Measurements from ENCODE around the gene ANKRD24.
A peak's percentile ranks its signal among the peaks of the same experiment; 100 is the strongest.
"Not testable (repeated sequence)": the region's sequence is repeated elsewhere in the genome, so short reads cannot be mapped to it uniquely, and the experiment has no call there.

Gene ANKRD24

DNA sequence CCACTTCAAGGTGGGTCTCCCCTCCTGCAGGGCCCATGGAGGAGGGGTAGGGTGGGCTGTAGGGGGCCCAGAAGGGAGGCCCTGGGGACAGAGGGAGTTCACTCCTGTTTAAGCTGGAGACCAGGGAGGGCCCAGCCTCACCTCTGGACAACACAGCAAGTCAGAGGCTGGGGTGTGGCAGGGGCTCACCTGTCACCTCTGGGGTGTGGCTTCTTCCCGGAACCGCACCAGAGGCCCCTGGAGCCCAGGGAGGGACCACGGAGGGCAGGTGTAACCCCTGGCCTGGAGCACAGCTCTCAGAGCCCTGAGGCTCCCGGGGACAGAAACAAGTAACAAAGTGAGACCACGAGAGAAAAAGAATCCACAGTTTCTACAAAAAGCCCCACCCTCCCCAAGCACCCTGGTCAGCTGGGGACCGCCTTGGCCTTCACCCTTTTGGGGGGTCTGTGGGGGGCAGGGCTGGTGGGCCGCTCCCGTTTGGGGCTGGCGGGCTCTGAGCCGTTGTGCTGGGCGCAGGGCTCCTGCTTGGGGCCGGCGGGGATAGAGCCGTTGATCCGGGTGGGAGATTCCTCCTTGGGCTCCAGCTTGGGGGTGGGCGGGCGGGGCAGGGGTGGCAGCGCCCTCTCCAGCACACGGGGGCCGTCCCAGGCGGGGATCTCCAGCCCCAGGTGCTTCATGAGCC, 8.1 kb upstream of the ANKRD24 start:
- no peak for DNase-seq

DNA sequence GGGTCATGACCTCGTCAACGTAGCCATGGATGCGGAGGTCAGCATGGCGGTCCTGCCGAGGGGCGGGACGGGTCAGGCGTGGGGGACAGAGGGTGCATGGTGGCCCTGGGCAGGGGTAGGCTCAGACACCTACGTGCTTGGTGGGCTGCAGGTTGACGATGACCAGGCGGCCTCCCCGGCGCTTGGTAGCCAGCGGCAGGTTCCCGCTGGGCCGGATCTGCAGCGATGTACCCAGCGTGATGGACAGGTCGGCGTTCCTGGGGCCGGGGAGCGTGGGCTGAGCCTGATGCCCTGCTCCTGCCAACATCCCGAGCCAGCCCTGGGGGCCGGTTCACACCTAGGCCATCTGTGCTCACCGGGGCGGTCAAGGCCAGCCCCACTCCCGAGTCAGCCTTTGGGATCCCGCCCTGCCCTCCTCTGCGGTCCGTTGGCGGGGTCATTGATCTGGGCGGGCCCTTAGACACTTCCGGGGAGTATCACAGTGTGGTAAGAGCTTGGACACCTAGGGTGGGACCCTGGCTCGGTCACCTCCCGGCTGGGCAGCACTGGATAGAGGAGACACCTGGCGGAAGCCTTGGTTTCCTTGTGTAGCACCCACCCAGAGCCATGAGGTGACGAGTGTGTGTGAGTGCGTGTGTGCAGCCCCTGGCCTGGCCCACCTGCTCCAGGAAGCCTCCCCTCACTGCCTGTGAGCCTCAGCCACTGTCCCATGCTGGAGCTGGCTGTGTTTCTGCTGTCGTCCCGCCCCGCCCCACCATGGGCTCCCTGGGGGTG, 7.4 kb upstream of the ANKRD24 start:
- DNase-seq, result no peak

DNA sequence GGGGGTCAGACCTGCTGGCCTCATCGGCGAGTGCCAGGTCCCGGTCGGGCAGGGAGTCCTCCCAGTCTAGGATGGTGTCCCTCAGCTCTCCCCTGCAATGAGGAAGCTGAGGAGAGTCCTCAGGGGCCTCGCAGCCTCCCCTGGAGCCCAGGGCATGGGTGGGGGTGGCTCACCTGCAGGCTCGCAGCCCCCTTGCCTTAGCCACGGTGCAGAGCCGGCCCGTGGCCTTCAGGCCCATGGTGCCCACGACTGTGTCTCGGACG, 6.9 kb upstream of the ANKRD24 start:
- DNase-seq, result no peak

DNA sequence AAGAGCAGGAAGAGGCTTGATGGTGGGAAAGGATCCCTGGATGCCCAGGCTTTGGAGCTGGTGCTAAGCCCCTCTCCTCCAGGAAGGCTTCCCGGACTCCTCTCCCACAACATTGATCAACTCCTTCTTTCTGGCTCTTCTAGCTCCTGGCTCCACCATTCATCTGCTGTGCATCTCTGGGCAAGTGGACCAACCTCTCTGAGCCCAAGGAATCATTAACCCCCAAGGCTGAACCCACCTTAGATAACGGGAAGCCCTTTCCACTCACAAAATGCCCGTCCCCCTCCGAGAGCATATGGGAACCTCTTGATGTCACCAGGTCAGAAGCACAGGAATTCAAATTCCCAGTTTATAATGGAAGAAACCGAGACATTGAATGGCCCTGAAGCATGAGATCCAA, 5.3 kb upstream of the ANKRD24 start:
- no peak for DNase-seq

DNA sequence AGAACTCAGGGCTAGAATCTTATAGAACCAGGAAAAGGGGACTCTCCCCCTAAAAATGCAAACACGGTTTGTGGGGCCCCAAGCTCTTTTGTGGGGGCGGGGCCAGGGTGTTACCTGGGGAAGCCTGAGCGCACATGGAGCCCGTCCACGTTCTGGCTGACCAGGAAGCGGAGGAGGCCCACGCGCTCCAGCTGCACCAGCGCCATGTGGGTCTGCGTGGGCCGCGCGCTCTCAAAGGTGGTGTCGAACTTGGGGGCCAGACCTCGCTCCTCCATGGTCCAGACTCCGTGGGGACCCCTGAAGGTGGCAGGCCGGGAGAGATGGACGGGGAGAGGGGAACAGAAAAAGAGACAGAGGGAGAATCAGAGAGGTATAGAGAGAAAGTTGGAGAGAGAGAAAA, 3.5 kb upstream of the ANKRD24 start:
- no peak for DNase-seq

DNA sequence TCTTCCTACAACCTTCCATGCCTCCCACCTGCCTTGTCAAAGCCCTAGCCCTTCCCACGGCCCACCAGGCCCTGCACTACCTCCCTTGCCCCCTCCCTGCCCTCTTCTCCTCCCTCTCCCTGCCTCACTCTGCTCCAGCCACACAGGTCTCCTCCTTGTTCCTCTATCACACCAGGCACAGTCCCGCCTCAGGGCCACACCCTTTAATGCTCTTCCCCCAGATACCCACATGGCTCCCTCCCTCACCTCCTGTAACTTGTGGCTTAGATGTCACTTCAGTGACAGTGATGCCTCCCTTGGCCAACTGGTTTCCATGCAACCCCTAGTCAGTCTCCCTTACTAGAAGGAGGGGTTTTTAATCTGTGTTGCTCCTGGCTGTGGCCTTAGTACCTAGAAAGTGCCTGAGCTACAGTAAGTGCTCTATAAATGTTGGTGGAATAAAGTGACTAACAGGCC, 1.4 kb upstream of the ANKRD24 start:
- DNase-seq, result no peak

DNA sequence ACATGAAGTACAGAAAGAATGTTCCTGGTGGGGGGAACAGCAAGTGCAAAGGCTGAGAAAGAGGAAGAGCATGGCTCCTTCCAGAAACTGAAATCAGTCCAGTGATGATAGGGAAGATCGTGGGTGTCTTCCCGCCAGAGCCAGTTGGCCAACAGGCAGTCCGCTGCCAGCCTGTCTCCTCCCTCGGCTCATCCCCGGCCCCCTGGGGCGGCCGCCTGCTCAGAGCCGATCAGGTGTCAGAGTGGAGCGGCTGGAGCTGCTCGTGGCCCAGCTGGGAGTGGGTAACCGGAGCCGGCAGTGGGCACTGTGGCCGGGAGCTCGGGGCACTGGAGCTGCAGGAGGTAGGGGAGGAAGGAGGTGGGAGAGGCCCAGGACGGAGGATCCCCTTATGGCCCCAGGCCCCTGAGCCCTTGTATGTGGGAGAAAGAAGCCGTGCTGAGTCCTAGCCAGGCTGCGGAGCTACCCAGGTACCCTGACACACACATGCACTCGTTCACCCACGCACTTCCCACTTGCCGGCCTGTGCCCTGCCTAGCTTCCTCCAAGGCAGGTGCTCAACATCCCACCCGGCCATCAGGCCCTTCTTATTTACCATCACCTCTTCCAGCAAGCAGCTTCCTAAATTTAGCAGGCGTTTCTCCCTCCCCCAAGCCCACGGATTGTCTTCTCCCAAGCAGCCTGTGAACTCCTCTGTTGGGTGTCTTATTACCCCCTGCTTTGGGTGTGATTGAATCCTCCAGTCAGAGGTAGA, 1.7 kb downstream of the ANKRD24 start:
- no peak for DNase-seq

DNA sequence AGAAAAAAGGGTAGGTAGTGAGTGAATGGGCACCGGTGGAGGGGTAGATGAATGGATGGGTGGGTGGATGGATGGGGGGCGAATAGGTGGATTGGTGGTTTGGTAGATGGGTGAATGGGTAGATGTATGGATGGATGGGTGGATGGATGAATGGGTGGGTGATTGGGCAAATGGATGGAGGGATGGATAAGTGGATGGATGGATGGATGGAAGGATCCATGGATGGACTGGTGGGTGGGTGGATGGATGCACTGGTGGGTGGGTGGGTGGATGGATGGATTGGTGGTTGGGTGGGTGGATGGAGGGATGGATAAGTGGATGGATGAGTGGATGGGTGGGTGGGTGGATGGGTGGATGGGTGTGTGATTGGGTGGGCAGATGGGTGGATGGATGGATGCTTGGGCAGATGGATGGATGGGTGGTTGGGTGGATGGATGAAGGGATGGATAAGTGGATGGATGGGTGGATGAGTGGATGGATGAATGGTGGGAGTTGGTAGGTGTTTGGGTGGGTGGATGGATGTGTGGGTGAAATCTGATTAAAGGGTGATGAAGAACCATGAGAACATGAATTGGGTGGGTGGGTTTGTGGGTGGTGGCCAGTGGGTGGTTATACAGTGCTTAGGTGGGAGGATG, 2.3 kb downstream of the ANKRD24 start:
- DNase-seq, result no peak

DNA sequence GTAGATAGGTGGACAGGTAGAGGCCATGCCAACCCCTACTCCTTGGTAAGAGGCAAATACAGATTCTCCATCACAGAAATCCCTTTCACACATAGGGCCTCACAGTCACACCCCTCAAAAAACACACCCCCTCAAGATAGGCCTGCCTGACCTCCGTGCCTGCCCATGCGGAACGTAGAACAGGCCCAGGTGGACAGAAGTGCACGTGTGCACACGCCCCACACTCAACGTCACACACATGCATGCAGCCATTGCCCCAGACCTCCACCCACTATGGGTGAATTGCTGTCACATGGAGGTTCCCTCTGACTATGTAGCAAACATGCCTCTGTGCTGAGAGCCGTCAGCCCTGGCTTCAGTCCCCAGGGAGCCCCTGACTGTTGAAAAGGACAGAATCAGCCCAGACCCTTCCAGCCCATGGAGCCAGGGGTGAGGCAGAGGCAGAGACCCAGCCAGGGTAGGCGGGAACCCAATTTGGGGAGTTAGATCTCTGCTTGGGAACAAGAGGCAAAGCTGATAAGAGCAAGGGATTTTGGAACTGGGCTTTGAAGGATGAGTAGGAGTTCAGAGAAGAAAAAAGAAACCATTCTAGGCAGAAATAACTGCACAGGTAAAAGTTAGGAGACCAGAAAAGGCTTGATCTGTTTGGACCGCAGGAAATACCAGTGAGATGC, 3.1 kb downstream of the ANKRD24 start:
- DNase-seq, result no peak

DNA sequence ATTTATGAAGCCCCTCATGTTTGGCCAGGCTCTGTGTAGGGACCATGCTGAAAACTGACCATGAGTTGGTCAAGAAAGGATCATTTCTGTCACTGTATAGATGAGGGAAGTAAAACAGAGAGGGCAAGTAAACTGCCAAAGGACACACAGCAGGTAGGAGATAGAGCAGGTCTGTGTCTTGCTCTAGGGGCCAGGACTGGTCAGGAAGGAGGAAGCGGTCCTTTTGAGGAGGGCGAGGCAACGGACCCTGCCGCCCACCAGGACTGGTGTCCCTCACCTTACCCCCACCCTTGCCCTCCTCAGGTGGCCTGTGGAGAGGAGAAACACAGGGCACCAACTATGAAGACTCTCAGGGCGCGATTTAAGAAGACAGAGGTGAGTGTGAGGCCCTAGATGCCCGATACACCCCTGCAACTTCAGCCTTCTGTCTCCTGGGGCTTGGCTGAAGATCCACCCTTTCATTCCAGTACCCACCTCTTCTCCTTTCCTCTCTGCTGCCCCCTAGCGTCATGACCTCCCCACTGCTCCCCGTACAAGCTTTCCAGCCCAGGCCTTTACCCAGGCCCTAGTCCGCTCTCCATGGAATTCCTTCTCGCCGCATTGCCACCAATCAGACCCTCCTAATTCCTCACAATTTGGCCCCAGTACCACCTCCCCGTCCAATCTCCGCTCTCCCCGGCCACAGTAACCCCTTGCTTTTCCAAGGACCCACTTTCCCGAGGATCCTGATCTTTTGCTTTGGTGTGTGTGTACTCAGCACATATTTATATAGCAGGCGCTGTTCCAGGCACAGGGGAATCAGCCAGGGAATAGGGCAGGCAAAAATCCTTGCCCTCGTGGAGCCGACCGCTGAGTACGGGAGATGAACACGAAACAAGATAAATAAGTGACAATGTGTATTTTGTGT, 3.9 kb downstream of the ANKRD24 start:
- DNase-seq, result peak; percentile 77

DNA sequence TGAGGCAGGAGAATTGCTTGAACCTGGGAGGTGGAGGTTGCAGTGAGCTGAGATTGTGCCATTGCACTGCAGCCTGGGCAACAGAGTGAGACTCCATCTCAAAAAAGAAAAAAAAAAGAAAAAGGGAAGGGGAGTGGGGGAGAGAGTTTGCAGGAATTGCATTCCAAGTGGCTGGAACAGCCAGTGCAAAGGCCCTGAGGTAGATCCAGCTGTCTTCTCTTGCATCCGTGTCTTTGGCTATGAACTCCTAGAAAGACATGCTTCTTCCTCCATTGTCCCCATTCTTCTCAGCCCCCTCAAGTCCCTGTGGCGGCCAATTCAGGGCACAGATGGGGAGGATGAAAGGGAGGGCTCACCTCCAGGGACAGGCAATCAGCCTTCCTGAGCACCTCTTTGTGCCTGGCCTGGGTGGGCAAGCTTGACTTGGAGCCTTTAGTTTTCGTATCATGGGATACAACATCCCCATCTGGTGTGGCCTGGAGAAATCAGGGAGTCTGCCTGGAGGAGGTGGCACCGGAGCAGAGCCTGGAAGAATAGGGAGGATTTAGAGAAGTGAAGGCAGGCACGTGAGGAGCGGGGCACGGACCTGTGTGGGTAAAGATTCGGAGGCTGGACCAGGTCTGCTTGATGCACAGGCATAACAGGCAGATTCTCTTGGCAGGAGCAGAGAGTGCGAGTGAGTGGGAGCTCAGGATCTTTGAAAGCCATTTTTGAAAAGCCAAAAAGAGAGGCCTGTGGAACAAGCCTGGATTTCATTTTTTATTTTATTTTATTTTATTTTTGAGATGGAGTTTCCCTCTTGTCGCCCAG, 5.0 kb downstream of the ANKRD24 start:
- no peak for DNase-seq

DNA sequence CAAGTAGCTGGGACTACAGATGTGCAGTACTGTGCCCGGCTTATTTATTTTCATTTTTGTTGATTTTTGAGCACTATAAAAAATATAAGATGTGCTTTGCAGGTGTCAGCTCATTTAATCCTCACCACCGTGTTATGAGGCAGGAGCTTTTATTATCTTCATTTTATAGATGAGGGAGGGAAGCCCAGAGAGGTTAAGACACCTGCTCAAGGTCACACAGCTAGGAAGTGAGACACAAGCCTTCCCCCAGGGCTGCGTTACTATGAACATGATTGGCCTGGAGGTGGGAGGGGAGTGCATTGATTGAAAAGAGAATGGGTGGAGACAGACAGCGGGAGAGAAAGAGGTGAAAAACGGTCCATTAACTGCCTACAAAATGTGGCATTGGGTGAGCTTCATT, 7.2 kb downstream of the ANKRD24 start:
- DNase-seq, result no peak

DNA sequence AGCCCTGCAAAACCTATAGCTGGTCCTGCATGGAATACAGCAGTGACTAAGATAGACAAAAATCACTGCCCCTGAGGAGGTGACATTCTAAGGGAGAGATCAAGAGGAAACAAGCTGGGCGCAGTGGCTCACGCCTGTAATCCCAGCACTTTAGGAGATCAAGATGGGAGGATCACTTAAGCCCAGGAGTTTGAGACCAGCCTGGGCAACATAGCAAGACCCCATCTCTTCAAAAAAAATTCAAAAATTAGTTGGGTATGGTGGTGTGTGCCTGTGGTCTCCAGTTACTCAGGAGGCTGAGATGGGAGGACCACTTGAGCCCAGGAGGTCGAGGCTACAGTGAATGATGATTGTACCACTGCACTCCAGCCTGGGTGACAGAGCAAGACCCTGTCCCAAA, 10.0 kb downstream of the ANKRD24 start:
- not testable (repeated sequence) for DNase-seq

DNA sequence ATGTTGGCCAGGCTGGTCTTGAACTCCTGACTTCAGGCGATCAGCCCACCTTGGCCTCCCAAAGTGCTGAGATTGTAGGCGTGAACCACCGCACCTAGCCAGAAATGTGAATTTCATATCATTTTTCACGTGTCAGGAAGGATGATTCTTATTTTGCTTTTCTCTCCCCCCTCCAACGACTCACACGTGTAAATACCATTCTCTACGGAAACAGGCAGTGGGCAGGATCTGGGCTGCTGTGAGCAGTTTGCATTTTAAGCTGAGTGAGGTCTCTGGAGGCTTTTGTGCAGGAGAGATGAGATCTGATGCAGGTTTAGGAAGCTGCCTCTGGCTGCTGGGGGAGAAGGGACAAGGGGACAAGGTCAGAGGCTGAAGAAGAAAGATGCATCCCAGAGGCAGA, 11.9 kb downstream of the ANKRD24 start:
- no peak for DNase-seq

DNA sequence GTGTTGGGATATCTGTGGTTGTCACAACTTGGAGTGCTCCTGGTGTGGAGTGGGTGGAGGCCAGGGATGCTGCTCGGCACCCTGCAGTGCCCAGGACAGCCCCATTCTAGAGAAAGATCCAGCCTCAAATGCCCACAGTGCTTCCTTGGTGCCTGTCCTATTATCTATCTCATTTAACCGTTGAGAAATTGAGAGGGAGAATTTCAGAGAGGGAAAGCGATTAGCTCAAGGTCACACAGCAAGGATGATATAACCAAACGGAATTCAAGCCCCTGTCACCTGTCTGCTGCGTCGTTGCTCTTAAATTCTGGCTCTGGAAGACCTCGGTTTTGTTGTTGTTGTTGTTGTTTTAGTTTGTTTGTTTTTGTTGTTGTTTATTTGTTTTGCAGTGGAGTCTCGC, 13.5 kb downstream of the ANKRD24 start:
- no peak for DNase-seq

DNA sequence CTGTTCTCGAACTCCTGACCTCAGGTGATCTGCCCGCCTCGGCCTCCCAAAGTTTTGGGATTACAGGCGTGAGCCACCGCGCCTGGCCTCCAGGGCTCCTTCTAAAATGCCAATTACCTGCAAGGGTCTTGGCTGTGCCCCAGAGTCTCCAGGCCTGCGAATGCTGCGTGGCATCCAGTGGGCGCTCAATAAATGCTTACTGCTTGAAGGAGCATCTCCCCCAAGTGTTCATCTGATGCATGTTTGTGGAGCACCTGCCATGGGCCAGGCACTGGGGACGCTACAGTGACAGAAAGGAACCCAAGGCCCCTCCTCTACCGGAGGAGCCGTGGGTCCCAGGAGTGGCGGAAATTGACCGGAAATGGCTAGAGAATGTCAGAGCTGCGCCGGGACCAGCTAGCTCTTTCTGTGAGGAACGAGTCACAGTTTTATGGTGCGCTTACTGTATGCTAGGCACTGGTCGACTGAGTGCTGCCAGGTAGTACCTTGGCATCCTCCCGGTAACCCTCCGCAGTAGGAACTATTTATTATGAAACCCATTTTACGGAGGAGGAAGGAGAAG, 14.2 kb downstream of the ANKRD24 start:
- no peak for DNase-seq

DNA sequence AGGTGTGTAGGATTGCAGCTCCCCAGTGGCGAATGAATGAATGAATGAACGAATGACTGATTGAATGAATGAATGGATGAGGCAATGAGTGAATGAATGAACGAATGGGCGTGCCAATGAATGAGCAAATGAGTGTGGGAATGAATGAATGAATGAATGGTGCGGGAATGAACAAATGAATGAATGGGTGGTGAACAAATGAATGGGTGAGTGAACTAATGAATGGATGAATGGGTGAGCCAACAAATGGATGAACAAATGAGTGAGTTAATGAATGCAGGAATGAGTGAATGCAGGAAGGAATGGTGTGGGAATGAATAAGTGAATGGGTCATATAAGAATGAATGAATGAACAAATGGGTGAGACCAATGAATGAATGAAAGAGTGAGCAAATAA, 14.7 kb downstream of the ANKRD24 start:
- no peak for DNase-seq

DNA sequence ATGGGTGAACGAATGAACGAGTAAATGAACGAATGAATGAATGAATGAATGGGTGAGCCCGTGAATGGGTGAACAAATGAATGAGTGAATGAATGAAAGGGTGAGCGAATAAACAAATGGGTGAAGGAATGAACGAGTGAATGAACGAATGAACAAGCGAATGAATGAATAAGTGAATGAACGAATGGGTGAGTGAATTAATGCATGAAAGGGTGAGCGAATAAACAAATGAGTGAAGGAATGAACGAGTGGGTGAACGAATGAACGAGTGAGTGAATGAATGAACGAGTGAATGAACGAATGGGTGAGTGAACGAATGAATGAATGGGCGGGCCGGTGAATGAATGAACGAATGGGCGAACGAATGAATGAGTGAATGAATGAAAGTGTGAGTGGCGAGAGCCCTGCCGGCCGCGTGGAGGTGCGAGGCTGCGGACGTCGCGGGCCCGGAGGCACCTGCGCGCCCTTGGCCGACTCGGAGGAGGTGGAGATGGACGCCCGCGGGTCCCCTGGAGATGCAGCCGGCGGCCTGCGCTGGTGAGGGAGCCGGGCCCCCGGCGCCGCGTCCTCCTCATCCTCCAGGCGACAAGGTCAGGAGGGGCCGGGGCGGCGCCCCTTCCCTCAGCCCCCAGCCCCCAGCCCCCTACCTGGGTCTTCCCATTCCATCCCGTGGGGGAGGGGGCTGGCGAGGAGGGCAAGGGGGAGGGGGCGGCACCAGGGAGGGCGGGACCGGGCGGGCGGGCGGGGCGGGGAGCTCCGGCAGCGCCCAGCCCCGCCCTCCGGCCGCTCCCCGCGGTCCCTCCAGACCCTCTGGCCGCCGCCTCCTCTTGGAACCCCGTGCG, 15.4 kb downstream of the ANKRD24 start:
- peak; percentile 39 for DNase-seq

DNA sequence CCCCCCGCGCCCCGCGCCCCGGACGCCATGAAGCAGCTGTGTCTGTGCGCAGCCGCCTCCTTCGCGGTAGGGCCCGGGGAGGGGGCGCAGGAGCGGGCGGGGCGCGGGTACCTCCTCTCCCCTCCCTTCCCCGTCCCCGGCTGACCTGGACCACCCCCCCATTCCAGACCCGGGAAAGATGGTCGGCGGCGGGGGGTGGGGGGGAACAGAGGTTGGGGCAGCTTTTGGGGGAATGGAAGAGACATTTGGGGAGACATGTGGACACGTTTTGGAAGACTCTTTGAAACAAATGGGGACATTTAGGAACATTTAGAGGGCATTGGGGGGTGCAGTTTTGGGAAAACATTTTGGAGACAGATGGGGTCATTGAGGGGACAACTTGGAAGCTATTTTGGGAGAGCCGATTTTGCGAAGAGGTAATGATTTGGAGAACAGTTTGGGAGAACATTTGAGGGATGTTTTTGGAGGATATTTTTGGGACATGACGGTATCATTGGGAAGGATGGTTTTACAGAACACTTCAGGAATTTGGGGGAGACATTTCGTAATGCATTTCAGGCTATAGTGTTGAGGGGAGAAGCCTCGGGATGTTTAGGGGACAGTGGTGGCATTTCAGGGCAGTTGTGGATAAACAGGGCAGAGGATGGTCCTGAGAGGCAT, 16.1 kb downstream of the ANKRD24 start:
- DNase-seq, result no peak
